Panc1 (cell line): ENCODE measurements around the gene DIAPH3. TPM values are rescaled to one million over a fixed set of nuclear protein-coding genes. Genes with fewer than 3 reads are reported as not detected.

Source experiments
- ATAC-seq: fragments of 200-7000 bp; cut with Tn5 transposase; 2 replicates; pipeline ENCODE4 v1.9.1; 2020; ENCODE audit warnings: mild to moderate bottlenecking, moderate library complexity
- BruUV-seq: library from RNA; stranded (reverse); fragments of 400-500 nt; replicated peaks from 2 replicates; lab custom pipeline; 2021; lab: Mats Ljungman, UMichigan
- CTCF ChIA-PET: fragments of 300-600 bp; sonication (Branson Sonifier 250); formaldehyde crosslinking; loops from one replicate; lab custom pipeline; 2022; ENCODE audit warnings: antibody characterized with exemption; lab: Charles Lee
- POLR2A ChIA-PET: fragments of 300-600 bp; sonication (Branson Sonifier 250); formaldehyde crosslinking; loops from one replicate; lab custom pipeline; 2022; ENCODE audit warnings: antibody characterized with exemption; lab: Charles Lee
- DNase-seq: peaks from one replicate; pipeline ENCODE4 v3.0.0-alpha.2; 2010; ENCODE audit warnings: low read depth, low spot score
- H3K27ac ChIP-seq: 2 replicates; pipeline ENCODE4 v1.5.1; 2011; ENCODE audit warnings: mild to moderate bottlenecking, low read length, inconsistent platforms
- H3K27me3 ChIP-seq: fragments of 200-500 bp; sonication (Bioruptor generic); 2 replicates; pipeline ENCODE4 v1.6.0; 2014; ENCODE audit warnings: low read length, inconsistent platforms; ENCODE audit not compliant: control insufficient read depth, insufficient read depth
- H3K36me3 ChIP-seq: fragments of 200-500 bp; sonication (Bioruptor generic); 2 replicates; pipeline ENCODE4 v1.5.1; 2014; ENCODE audit warnings: inconsistent platforms, mild to moderate bottlenecking, low read length, moderate library complexity; ENCODE audit not compliant: control insufficient read depth, insufficient read depth
- H3K4me1 ChIP-seq: 2 replicates; pipeline ENCODE4 v1.5.1; 2011; ENCODE audit warnings: inconsistent platforms, mild to moderate bottlenecking, low read length, moderate library complexity; ENCODE audit not compliant: control insufficient read depth, insufficient read depth
- H3K4me3 ChIP-seq, 2 experiments: 2 replicates each; pipeline ENCODE4 v1.5.1; 2011 to 2012; ENCODE audit warnings: low read depth in 2 of 2, low read length in 2 of 2, mild to moderate bottlenecking in 2 of 2, inconsistent platforms in 1 of 2, moderate library complexity in 1 of 2
- H3K9me3 ChIP-seq: fragments of 200-500 bp; sonication (Bioruptor generic); 2 replicates; pipeline ENCODE4 v1.5.1; 2014; ENCODE audit warnings: low read depth, mild to moderate bottlenecking, inconsistent platforms, low read length, moderate library complexity; ENCODE audit not compliant: control insufficient read depth, insufficient read depth
- CTCF ChIP-seq: fragments of 450-650 bp; IDR thresholded peaks from 2 replicates; pipeline ENCODE4 v1.5.1; 2017; ENCODE audit warnings: mild to moderate bottlenecking
- POLR2AphosphoS5 ChIP-seq: IDR thresholded peaks from 2 replicates; pipeline ENCODE4 v1.6.1; 2012; ENCODE audit warnings: mild to moderate bottlenecking, low read depth, low read length, moderate library complexity
- REST ChIP-seq, 2 experiments: IDR thresholded peaks; 2 replicates each; pipeline ENCODE4 v1.6.1; 2011 to 2012; ENCODE audit warnings: low read depth in 2 of 2, control low read depth in 1 of 2, low read length in 1 of 2, mild to moderate bottlenecking in 1 of 2, moderate library complexity in 1 of 2; ENCODE audit not compliant: insufficient read depth in 1 of 2
- SIN3A ChIP-seq: IDR thresholded peaks from 2 replicates; pipeline ENCODE4 v1.6.1; 2012; ENCODE audit warnings: low read depth, mild to moderate bottlenecking, low read length, moderate library complexity, borderline replicate concordance; ENCODE audit not compliant: insufficient read depth
- TCF7L2 ChIP-seq: IDR thresholded peaks from 2 replicates; pipeline ENCODE4 v1.6.1; 2011; ENCODE audit warnings: mild to moderate bottlenecking, low read depth, low read length, inconsistent platforms
- in situ Hi-C: cut with HindIII; loops from 2 replicates; pipeline ENCODE4 v1.10.0; 2016; ENCODE audit warnings: low sequenced_read_pairs, low pct_unique_long_range_greater_than_20kb
- intact Hi-C: fragments of 100-400 bp; cut with micrococcal nuclease; formaldehyde crosslinking; loops from one replicate; pipeline ENCODE4 v1.10.0; 2022; ENCODE audit not compliant: unreplicated experiment
- total RNA-seq: library from RNA; stranded (reverse); gene quantifications from one replicate; pipeline ENCODE4 v1.2.1, GENCODE V29; 2021; ENCODE audit not compliant: unreplicated experiment

Gene DIAPH3
- total RNA-seq, 1 experiment from 2014 or later = 15.4 TPM

GRCh38 chr13:60020288-60020687 lies 143.4 kb downstream of the DIAPH3 start:
- no peaks in the 10 kb centered on the region for H3K27me3 ChIP-seq
- DNase-seq (no peak), ATAC-seq (no peak)
- TF ChIP-seq SIN3A (no peak), CTCF (no peak), REST (IDR thresholded peaks at IDR 0.05; ENCODE audit: insufficient read depth in 1 of 2, low read depth in 2 of 2, low read length in 1 of 2) (no peak), POLR2AphosphoS5 (no peak), TCF7L2 (no peak)
- ChIA-PET POLR2A (no interaction called here), CTCF (no interaction called here)
- in situ Hi-C loops = no loop called here
- H3K9me3 ChIP-seq = no peaks in the 10 kb centered on the region
- no TSS peak for BruUV-seq
- intact Hi-C loops = no loop called here
- H3K4me1 ChIP-seq = no peaks in the 10 kb centered on the region
- H3K4me3 ChIP-seq = no peak overlapping the region
- H3K27ac ChIP-seq = no peak overlapping the region
- no peaks in the 10 kb centered on the region for H3K36me3 ChIP-seq

- in situ Hi-C loops = no loop called here
- Histone ChIP-seq H3K36me3 (no peaks in the 10 kb centered on the region), H3K4me1 (no peaks in the 10 kb centered on the region), H3K4me3 (no peak overlapping the region), H3K9me3 (no peaks in the 10 kb centered on the region), H3K27ac (no peak overlapping the region), H3K27me3 (no peaks in the 10 kb centered on the region)
- BruUV-seq = no TSS peak
- intact Hi-C loops = no loop called here
- TF ChIP-seq CTCF (no peak), REST (IDR thresholded peaks at IDR 0.05; ENCODE audit: insufficient read depth in 1 of 2, low read depth in 2 of 2, low read length in 1 of 2) (no peak), POLR2AphosphoS5 (no peak), SIN3A (no peak), TCF7L2 (no peak)
- ATAC-seq (no peak), DNase-seq (no peak)
- POLR2A ChIA-PET = no interaction called here
- CTCF ChIA-PET = no interaction called here
Observed at GRCh38 chr13:60019119-60019993, 144.4 kb downstream of the DIAPH3 start.
